MCF 10A (cell line): ENCODE measurements around the gene LRFN3. TPM values are rescaled to one million over a fixed set of nuclear protein-coding genes. Genes with fewer than 3 reads are reported as not detected.
A peak's percentile ranks its signal among the peaks of the same experiment; 100 is the strongest.

Source experiments
- BruUV-seq: library from RNA; stranded (reverse); fragments of 400-500 nt; replicated peaks from 2 replicates; lab custom pipeline; 2021; lab: Mats Ljungman, UMichigan
- CTCF ChIA-PET: fragments of 300-600 bp; sonication (Branson Sonifier 250); formaldehyde crosslinking; extraction: SDS; loops from one replicate; lab custom pipeline; 2021; ENCODE audit warnings: antibody characterized with exemption, inconsistent platforms; lab: Yijun Ruan, JAX
- POLR2A ChIA-PET: fragments of 300-600, 350-650 bp; sonication (Branson Sonifier 250); formaldehyde crosslinking; extraction: SDS; loops from one replicate; lab custom pipeline; 2020; ENCODE audit warnings: antibody characterized with exemption, inconsistent platforms; lab: Yijun Ruan, JAX
- DNase-seq: peaks from one replicate; pipeline ENCODE4 v3.0.0-alpha.2; 2018; ENCODE audit not compliant: unreplicated experiment
- H3K27ac Mint-ChIP-seq: one replicate; pipeline ENCODE4 v1.8.0; 2022; ENCODE audit warnings: mild to moderate bottlenecking, low read depth, mixed read lengths; ENCODE audit not compliant: unreplicated experiment
- H3K27me3 Mint-ChIP-seq: one replicate; pipeline ENCODE4 v1.8.0; 2022; ENCODE audit warnings: mixed read lengths; ENCODE audit not compliant: insufficient read depth, unreplicated experiment
- H3K36me3 Mint-ChIP-seq: one replicate; pipeline ENCODE4 v1.8.0; 2022; ENCODE audit warnings: mild to moderate bottlenecking, moderate library complexity, mixed read lengths; ENCODE audit not compliant: insufficient read depth, unreplicated experiment
- H3K4me1 Mint-ChIP-seq: one replicate; pipeline ENCODE4 v1.8.0; 2022; ENCODE audit warnings: mixed read lengths; ENCODE audit not compliant: insufficient read depth, unreplicated experiment
- H3K4me3 Mint-ChIP-seq: one replicate; pipeline ENCODE4 v1.8.0; 2022; ENCODE audit warnings: mild to moderate bottlenecking, moderate library complexity, mixed read lengths; ENCODE audit not compliant: unreplicated experiment
- H3K9me3 Mint-ChIP-seq: one replicate; pipeline ENCODE4 v1.8.0; 2022; ENCODE audit warnings: mixed read lengths; ENCODE audit not compliant: unreplicated experiment
- intact Hi-C: fragments of 100-400 bp; cut with micrococcal nuclease; formaldehyde crosslinking; loops from 2 replicates; pipeline ENCODE4 v1.14.1; 2022
- total RNA-seq: library from RNA; stranded (reverse); gene quantifications from 2 replicates; pipeline ENCODE4 v1.2.3, GENCODE V29; 2022
- TF ChIP-seq, protein P1 (sequence below): fragments of 200-600 bp; IDR thresholded peaks from one replicate; pipeline ENCODE4 v1.8.0; 2022; ENCODE audit warnings: antibody characterized with exemption, mild to moderate bottlenecking; ENCODE audit not compliant: unreplicated experiment

LRFN3 gene
- total RNA-seq, 1 experiment from 2014 or later: 7.4 TPM

DNA sequence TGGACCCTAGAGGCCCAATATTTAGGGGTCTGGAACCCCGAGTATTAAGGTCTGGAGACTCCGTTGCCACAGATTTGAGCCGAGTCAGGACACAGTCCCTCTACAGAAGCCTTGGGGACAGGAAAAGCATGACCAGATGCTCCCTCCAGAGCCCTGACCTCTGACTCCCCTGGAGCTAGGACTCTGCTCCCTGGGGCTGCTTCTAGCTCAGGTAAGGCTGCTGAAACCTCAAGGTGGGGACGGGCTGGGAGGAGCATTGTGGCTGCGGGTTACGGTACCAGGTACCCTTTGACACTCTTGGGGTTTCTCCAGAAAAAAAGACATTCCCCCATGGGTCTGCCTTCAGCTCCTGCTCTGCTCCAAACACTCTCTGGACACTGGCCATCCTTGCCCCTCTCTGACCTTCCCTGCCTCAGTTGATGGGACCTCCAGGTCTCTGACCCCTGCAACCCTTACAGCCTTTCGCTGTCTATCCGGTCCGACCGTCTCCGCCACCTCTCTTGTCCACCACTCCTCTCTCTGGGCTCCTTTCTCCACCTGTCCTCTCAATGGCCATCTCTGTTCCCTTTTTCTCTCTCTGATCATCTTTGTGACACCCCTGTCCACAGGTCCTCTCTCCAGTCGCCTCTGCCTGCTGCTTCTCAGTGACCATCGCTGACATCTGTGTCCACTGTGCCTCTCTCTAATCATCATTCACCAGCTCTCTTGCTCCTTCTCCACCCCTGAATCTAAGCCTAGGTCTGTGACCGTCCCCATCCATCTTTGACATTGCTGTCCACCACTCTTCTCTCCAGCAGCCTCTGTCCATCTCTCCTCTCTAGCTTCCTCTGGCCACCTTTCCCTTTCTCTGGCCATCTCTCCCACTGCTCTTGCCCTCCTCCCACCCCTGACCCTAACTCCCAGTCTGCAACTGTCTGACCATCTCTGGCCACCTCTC, 1.4 kb downstream of the LRFN3 start:
- peaks cover 8% of the 10 kb centered on the region for H3K36me3 Mint-ChIP-seq
- H3K4me1 Mint-ChIP-seq: peaks cover 32% of the 10 kb centered on the region
- no peaks in the 10 kb centered on the region for H3K9me3 Mint-ChIP-seq
- ChIA-PET CTCF (interaction anchor here (1.1 kb wide), 1 partner anchor 54 kb away, joined by 6 read pairs; no protein-coding TSS in a partner anchor), POLR2A (interaction anchor here (0.6 kb wide), 1 partner anchor 51 kb away, joined by 3 read pairs; no protein-coding TSS in a partner anchor)
- H3K27me3 Mint-ChIP-seq: no peaks in the 10 kb centered on the region
- BruUV-seq: no TSS peak
- DNase-seq: no peak
- TF ChIP-seq, protein P1, sequence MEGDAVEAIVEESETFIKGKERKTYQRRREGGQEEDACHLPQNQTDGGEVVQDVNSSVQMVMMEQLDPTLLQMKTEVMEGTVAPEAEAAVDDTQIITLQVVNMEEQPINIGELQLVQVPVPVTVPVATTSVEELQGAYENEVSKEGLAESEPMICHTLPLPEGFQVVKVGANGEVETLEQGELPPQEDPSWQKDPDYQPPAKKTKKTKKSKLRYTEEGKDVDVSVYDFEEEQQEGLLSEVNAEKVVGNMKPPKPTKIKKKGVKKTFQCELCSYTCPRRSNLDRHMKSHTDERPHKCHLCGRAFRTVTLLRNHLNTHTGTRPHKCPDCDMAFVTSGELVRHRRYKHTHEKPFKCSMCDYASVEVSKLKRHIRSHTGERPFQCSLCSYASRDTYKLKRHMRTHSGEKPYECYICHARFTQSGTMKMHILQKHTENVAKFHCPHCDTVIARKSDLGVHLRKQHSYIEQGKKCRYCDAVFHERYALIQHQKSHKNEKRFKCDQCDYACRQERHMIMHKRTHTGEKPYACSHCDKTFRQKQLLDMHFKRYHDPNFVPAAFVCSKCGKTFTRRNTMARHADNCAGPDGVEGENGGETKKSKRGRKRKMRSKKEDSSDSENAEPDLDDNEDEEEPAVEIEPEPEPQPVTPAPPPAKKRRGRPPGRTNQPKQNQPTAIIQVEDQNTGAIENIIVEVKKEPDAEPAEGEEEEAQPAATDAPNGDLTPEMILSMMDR: no peak
- intact Hi-C loops: loop anchor here (10.0 kb wide), 1 partner anchor 163 kb away; the partner anchor contains the start of gene ARHGAP33
- peak overlapping the region; percentile 73 for H3K27ac Mint-ChIP-seq
- peak overlapping the region; percentile 85 for H3K4me3 Mint-ChIP-seq

DNA sequence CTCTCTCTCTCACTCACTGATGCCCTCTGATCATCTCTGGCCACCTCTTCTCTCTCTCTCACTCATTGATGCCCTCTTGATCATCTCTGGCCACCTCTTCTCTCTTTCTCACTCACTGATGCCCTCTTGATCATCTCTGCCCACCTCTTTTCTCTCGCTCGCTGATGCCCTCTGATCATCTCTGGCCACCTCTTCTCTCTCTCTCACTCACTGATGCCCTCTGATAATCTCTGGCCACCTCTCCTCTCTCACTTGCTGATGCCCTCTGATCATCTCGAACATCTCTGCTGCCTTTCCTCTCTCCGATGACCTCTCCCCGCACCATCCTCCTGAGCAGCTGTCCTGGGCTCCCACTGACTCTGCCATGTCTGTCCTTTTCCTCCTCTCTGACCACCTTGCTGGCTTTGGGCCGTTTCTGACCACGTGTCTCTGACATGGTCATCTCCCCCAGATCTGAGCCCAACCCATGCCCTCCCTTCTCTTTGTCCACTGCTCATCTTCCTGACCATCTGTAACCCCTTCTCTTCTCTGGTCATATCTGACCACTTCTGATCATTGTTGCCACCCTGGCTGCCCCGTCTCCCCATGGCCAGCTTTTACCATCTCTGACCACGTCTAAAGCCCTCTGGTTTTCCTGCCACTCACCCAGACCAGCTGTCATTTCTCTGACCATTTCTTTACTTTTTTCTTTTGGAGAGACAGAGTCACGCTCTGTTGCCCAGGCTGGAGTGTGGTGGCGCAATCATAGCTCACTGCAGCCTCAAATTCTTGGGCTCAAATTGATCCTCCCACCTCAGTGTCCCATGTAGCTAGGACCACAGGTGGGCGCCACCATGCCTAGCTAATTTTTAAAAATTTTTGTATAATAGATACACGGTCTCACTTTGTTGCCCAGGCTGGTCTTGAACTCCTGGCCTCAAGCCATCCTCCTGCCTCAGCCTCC, 2.4 kb downstream of the LRFN3 start:
- DNase-seq: no peak
- Mint-ChIP-seq H3K27me3 (no peaks in the 10 kb centered on the region), H3K4me1 (peaks cover 32% of the 10 kb centered on the region), H3K9me3 (no peaks in the 10 kb centered on the region), H3K27ac (peak overlapping the region; percentile 73), H3K36me3 (peaks cover 8% of the 10 kb centered on the region), H3K4me3 (peak overlapping the region; percentile 85)
- intact Hi-C loops: loop anchor here (10.0 kb wide), 1 partner anchor 164 kb away; the partner anchor contains the start of gene ARHGAP33
- BruUV-seq: no TSS peak
- ChIA-PET POLR2A (interaction anchor here (0.7 kb wide), 1 partner anchor 12 kb away, joined by 4 read pairs; no protein-coding TSS in a partner anchor), CTCF (interaction anchor here (0.6 to 1.2 kb wide), 3 partner anchors 49 to 817 kb away, joined by 3 to 4 read pairs (median 3); partner anchors contain the start of gene LIN37)
- TF ChIP-seq, protein P1: no peak

DNA sequence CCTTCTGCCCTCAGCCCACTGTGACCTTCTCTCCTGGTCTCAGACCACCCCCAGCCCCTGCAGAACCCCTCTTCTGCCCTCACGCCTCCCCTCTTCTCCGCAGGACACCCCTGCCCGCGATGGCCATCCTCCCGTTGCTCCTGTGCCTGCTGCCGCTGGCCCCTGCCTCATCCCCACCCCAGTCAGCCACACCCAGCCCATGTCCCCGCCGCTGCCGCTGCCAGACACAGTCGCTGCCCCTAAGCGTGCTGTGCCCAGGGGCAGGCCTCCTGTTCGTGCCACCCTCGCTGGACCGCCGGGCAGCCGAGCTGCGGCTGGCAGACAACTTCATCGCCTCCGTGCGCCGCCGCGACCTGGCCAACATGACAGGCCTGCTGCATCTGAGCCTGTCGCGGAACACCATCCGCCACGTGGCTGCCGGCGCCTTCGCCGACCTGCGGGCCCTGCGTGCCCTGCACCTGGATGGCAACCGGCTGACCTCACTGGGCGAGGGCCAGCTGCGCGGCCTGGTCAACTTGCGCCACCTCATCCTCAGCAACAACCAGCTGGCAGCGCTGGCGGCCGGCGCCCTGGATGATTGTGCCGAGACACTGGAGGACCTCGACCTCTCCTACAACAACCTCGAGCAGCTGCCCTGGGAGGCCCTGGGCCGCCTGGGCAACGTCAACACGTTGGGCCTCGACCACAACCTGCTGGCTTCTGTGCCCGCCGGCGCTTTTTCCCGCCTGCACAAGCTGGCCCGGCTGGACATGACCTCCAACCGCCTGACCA, 3.3 kb downstream of the LRFN3 start:
- POLR2A ChIA-PET: interaction anchor here (0.7 kb wide), 1 partner anchor 11 kb away, joined by 4 read pairs; no protein-coding TSS in a partner anchor
- Mint-ChIP-seq H3K27me3 (no peaks in the 10 kb centered on the region), H3K27ac (no peak overlapping the region), H3K36me3 (peaks cover 8% of the 10 kb centered on the region), H3K4me3 (no peak overlapping the region), H3K9me3 (no peaks in the 10 kb centered on the region), H3K4me1 (peaks cover 32% of the 10 kb centered on the region)
- no TSS peak for BruUV-seq
- CTCF ChIA-PET: interaction anchor here (0.5 to 1.2 kb wide), 6 partner anchors 10 to 818 kb away, joined by 3 to 4 read pairs (median 4); partner anchors contain the start of genes FXYD7 and LIN37
- TF ChIP-seq, protein P1: no peak
- DNase-seq: no peak
- intact Hi-C loops: loop anchor here (10.0 kb wide), 1 partner anchor 165 kb away; the partner anchor contains the start of gene ARHGAP33
